HuH-7.5 (cell line): ENCODE data around the gene NTSR1.
"Not testable (repeated sequence)": the region's sequence is repeated elsewhere in the genome, so short reads cannot be mapped to it uniquely, and the experiment has no call there.

ENCODE experiments used
- DNase-seq: peaks from one replicate; pipeline ENCODE4 v3.0.0; 2011; ENCODE audit warnings: low spot score

The NTSR1 gene

GRCh38 chr20:62674370-62674769 is 34.3 kb upstream of the NTSR1 start:
- no peak for DNase-seq

GRCh38 chr20:62675156-62675876 is 33.3 kb upstream of the NTSR1 start:
- no peak for DNase-seq

GRCh38 chr20:62675877-62676260 is 32.8 kb upstream of the NTSR1 start:
- no peak for DNase-seq

DNA sequence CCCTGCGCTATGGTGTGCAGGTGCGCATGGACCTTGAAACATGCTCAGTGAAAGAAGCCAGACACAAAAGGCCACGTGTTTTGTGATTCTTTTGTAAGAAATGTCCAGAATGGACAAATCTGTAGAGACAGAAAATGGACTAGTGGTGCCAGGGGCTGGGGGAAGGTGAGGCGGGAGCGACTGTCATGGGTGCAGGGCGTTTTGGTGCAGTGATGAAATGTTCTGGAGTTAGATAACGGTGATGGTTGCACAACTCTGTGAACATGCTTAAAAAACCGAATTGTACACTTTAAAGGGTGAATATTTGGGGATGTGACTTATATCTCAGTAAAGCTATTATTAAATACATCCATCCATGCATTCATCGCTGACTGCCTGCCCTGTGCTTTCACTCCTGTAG is 31.7 kb upstream of the NTSR1 start:
- DNase-seq, result no peak

GRCh38 chr20:62677678-62678077 is 31.0 kb upstream of the NTSR1 start:
- no peak for DNase-seq

- no peak for DNase-seq
Measured at GRCh38 chr20:62678553-62678952, 30.1 kb upstream of the NTSR1 start.

DNA sequence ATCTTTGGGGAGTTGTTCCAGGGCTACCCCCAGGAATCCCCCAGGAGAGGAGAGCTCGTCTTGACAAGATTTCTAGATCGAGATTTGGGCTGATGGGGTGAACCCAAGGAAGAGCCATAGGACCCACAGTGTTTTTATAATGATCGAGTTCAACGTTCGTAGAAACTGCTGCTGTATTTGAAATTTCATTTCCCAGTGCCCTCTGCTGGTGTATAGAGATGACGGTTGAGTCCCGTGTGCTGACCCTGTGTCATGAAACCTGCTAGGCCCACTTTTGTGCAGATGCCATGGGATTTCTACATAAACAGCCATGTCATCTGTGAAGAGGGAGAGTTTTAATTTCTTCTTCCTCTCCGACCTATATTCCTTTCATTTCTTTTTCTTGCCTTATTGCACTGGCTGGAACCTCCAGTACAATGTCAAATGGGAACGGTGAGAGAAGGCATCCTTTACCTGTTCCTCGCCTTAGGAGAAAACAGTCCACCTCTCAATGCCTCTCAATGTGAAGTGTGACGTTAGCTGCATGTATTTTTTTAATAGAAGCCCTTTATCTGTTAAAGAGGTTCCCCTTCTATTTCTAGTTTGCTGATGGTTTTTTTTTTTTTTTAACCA is 28.6 kb upstream of the NTSR1 start:
- no peak for DNase-seq

DNA sequence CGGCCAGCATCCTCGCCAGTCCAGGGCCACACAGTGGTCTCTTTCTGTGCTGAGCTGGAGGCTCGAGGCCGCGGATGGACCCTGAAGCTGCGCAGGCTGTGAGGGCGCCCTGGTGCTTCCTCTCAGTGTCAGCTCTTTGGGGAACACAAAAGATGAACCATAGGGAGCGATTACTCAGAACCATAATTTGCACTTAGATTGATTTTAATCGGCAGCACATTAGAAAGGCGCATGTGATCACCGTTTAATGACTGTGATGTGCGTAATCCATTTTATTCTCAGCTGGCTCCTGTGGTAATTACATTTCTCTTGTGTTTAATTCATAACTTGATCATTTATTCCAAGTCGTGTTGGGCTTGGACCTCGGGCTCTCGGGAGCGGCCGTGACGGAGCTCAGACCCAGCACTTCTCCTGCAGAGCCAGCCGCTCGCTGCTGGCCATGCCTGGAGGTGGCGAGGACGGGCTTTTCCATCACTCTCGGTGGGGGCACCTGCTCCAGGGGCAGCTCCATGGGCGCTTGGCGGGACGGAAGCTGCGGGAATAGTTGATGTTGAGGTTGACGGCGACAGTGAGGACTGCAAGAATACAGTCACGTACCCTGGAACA is 25.6 kb upstream of the NTSR1 start:
- no peak for DNase-seq

DNA sequence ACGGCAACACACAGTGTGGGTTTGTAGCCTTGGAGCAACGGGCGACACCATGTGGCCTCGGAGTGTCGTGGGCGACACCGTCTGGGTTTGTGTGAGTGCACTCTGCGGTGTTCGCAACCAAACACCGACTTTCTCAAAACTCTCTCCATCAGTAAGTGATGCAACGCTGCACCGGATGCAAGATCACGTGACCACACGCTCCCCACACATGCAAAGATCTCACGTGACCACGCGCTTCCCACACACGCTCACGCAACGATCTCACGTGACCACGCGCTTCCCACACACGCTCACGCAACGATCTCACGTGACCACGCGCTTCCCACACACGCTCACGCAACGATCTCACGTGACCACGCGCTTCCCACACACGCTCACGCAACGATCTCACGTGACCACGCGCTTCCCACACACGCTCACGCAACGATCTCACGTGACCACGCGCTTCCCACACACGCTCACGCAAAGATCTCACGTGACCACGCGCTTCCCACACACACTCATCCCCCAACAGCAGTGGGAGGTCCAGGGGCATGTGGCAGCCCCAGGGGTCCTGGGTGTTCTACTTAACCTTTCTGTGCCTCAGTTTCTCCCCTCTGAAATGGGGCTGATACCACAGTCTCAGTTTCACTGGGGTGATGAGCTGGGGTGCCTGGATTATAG is 24.8 kb upstream of the NTSR1 start:
- DNase-seq, result not testable (repeated sequence)

DNA sequence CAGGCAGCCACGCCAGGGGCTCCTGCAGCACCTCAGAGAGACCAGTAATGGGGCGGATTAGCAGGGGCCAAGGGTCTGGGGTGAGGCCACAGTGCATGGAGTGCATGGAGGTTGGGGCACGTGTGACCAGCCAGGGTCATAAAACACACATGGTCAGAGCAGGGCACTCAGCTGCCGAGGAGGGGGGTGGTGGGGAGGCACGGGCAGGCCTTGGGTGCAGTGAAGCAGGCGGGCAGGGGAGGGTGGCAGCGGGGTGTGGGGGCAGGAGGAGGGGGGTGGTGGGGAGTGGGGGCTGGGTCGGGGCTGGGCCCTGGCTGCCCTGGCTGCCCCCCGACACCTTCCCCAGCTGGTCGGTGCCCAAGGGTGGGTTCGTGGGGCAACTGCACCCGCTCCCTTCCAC is 23.7 kb upstream of the NTSR1 start:
- DNase-seq, result no peak

GRCh38 chr20:62685781-62686555 is 22.7 kb upstream of the NTSR1 start:
- DNase-seq, result no peak

GRCh38 chr20:62686869-62687830 is 21.5 kb upstream of the NTSR1 start:
- DNase-seq, result no peak

DNA sequence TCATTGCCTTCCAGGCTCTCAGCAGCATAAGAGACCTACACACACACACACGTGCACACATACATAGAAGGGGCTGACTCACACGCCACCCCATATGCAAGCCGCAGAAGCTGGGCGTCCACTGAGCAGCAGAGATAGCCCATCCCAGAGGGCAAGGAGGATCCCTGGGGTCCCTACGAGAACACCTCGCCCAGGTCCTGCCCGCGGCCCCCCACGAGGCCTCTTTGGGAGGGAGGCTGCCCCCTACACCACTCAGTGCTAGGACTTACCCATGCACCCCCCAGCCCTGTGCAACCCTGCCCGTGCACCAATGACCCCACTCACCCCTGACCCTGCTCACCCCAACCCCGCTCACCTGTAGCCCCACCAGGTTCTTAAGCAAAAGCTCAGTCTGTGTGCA is 20.6 kb upstream of the NTSR1 start:
- DNase-seq, result no peak

DNA sequence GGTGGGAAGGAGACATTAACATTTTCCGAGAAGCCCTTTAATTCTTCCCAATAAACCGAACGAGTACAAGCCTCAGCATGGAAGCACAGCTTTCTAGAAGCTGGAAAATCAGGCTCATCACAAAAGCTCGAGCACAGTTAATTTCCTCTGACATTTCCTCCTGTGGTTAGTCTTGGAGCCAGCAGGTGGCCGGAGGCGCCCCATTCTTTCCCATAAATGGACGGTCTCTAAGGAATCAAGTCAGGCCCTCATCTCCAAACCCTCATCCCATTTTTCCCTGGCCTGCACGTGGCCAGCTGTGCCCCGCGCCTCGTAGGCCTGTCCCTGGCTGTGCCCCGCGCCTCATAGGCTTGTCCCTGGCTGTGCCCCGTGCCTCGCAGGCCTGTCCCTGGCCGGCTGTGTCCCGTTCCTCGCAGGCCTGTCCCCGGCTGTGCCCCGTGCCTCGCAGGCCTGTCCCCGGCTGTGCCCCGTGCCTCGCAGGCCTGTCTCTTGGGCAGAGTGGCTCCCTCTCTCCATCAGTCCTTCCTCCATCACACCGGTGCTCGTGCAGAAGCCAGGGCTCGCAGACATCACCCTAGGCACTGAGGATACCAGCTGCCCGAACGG is 19.7 kb upstream of the NTSR1 start:
- no peak for DNase-seq

GRCh38 chr20:62689861-62690260 is 18.8 kb upstream of the NTSR1 start:
- DNase-seq, result no peak

GRCh38 chr20:62690261-62690820 is 18.3 kb upstream of the NTSR1 start:
- DNase-seq, result no peak

GRCh38 chr20:62691487-62691886 is 17.1 kb upstream of the NTSR1 start:
- DNase-seq, result no peak

- no peak for DNase-seq
Measured at GRCh38 chr20:62692176-62692575, 16.5 kb upstream of the NTSR1 start.

DNA sequence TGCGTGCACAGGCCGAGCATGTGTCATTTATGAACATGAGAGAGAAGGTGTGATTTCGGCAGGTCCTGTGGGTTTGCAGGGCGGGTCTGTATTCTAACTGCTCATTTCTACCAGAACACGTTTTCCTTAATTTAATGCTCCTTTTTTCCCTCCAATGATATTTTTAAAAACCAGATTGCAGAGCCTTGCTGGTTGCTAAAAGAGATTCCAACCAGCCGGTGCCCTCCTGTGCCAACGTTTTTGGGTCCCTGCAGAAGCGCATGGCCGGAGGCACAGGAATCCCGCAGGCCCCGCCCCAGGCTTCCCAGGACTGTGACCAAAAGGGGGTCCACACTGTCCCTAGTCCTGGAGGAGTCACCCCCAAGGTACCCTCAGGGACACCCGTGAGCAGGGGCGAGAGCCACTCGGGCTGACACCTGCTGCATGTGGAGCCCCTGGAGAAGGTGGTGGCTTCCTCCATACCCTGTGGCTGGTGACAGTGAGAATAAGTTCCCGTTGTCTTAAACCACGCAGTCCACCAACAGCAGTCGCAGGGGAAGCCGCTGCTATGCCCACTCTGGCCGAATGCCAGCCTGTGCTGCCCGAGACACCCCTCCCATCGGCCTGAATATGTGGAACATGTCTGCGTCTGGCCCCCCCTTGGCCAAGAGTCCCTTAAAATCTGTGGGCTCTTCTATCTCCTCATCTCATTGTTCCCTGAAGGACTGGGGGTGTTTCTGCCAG is 15.7 kb upstream of the NTSR1 start:
- no peak for DNase-seq

GRCh38 chr20:62693524-62693922 is 15.1 kb upstream of the NTSR1 start:
- DNase-seq, result no peak
